Neuronal stem cell (in vitro differentiated cells): ENCODE measurements around the gene ATP5MG.

ENCODE experiments used
- DNase-seq: peaks from one replicate; pipeline ENCODE4 v3.0.0-alpha.2; 2013; ENCODE audit warnings: low spot score
- H2AFZ ChIP-seq: one replicate; pipeline ENCODE4 v1.6.1; 2013; ENCODE audit warnings: mild to moderate bottlenecking, low read length, inconsistent platforms
- H2AK5ac ChIP-seq: 2 replicates; pipeline ENCODE4 v1.6.1; 2013; ENCODE audit warnings: low read depth, mild to moderate bottlenecking, inconsistent platforms, low read length, moderate library complexity, mixed read lengths
- H2BK120ac ChIP-seq: 2 replicates; pipeline ENCODE4 v1.6.1; 2013; ENCODE audit warnings: low read depth, mild to moderate bottlenecking, inconsistent platforms, low read length, moderate library complexity, mixed read lengths
- H2BK12ac ChIP-seq: one replicate; pipeline ENCODE4 v1.6.1; 2013; ENCODE audit warnings: low read length, inconsistent platforms
- H2BK15ac ChIP-seq: 2 replicates; pipeline ENCODE4 v1.6.1; 2013; ENCODE audit warnings: mild to moderate bottlenecking, low read length, inconsistent platforms, mixed read lengths
- H2BK5ac ChIP-seq: one replicate; pipeline ENCODE4 v1.6.1; 2013; ENCODE audit warnings: inconsistent platforms, mild to moderate bottlenecking, low read length, moderate library complexity
- H3K14ac ChIP-seq: one replicate; pipeline ENCODE4 v1.6.1; 2013; ENCODE audit warnings: low read length, inconsistent platforms
- H3K18ac ChIP-seq: 2 replicates; pipeline ENCODE4 v1.6.1; 2013; ENCODE audit warnings: low read length, inconsistent platforms
- H3K23ac ChIP-seq: 2 replicates; pipeline ENCODE4 v1.6.1; 2013; ENCODE audit warnings: low read depth, mild to moderate bottlenecking, mixed read lengths, low read length, inconsistent platforms; ENCODE audit not compliant: poor library complexity
- H3K27ac ChIP-seq: replicated peaks from 3 replicates; pipeline ENCODE4 v1.5.1; 2013; ENCODE audit warnings: low read length, inconsistent platforms
- H3K27me3 ChIP-seq, 3 experiments: 2 replicates each; pipeline ENCODE4 v1.6.1; 2013; ENCODE audit warnings: low read length in 3 of 3, mild to moderate bottlenecking in 2 of 3, inconsistent platforms in 1 of 3, low read depth in 1 of 3, mixed read lengths in 1 of 3, moderate library complexity in 1 of 3; ENCODE audit not compliant: control insufficient read depth in 3 of 3, insufficient read depth in 3 of 3
- H3K36me3 ChIP-seq, 2 donors: replicated peaks in 1 of 2; 2 replicates each; pipeline ENCODE4 v1.6.1; 2013; ENCODE audit warnings: low read length in 2 of 2; ENCODE audit not compliant: control insufficient read depth in 2 of 2, insufficient read depth in 2 of 2
- H3K4ac ChIP-seq: 2 replicates; pipeline ENCODE4 v1.6.1; 2013; ENCODE audit warnings: inconsistent platforms, mild to moderate bottlenecking, low read length, moderate library complexity
- H3K4me1 ChIP-seq, 2 donors: 1 replicate in 1 of 2; 2 replicates in 1 of 2; pipeline ENCODE4 v1.6.1; 2013; ENCODE audit warnings: low read length in 2 of 2, low read depth in 1 of 2; ENCODE audit not compliant: control insufficient read depth in 2 of 2, insufficient read depth in 1 of 2
- H3K4me2 ChIP-seq: one replicate; pipeline ENCODE4 v1.6.1; 2013; ENCODE audit warnings: mild to moderate bottlenecking, low read length, inconsistent platforms; ENCODE audit not compliant: insufficient read depth, poor library complexity, severe bottlenecking
- H3K4me3 ChIP-seq, 2 donors: 2 replicates each; pipeline ENCODE4 v1.5.1; 2013; ENCODE audit warnings: low read length in 2 of 2, mild to moderate bottlenecking in 2 of 2, inconsistent platforms in 1 of 2, moderate library complexity in 1 of 2
- H3K79me1 ChIP-seq: one replicate; pipeline ENCODE4 v1.6.1; 2013; ENCODE audit warnings: low read depth, mild to moderate bottlenecking, inconsistent platforms, low read length, moderate library complexity
- H3K9ac ChIP-seq: one replicate; pipeline ENCODE4 v1.6.1; 2013; ENCODE audit warnings: mild to moderate bottlenecking, low read depth, low read length, inconsistent platforms; ENCODE audit not compliant: poor library complexity
- H3K9me3 ChIP-seq, 2 donors: replicated peaks in 1 of 2; 2 replicates each; pipeline versions ENCODE3 to v1.6.1; 2013; ENCODE audit warnings: low read length in 2 of 2, mild to moderate bottlenecking in 2 of 2, inconsistent platforms in 1 of 2, low read depth in 1 of 2, mixed read lengths in 1 of 2, moderate library complexity in 1 of 2; ENCODE audit not compliant: control insufficient read depth in 2 of 2, insufficient read depth in 1 of 2
- H4K8ac ChIP-seq: one replicate; pipeline ENCODE4 v1.6.1; 2013; ENCODE audit warnings: low read depth, mild to moderate bottlenecking, inconsistent platforms, low read length, moderate library complexity
- H4K91ac ChIP-seq: one replicate; pipeline ENCODE4 v1.6.1; 2013; ENCODE audit warnings: low read length, low read depth, mild to moderate bottlenecking, inconsistent platforms; ENCODE audit not compliant: poor library complexity
- WGBS, 2 donors: extraction: QIAGEN DNeasy Blood & Tissue Kit; methylation state at CpG; one replicate each; pipeline ENCODE4 v1.1.7; 2013; ENCODE audit warnings: missing lambda C conversion rate in 2 of 2, mixed read lengths in 1 of 2; ENCODE audit not compliant: insufficient read length in 2 of 2, insufficient replicate concordance in 1 of 2; ENCODE audit errors: extremely low coverage in 2 of 2; 5-methylcytosine and 5-hydroxymethylcytosine counted together

Gene ATP5MG

DNA sequence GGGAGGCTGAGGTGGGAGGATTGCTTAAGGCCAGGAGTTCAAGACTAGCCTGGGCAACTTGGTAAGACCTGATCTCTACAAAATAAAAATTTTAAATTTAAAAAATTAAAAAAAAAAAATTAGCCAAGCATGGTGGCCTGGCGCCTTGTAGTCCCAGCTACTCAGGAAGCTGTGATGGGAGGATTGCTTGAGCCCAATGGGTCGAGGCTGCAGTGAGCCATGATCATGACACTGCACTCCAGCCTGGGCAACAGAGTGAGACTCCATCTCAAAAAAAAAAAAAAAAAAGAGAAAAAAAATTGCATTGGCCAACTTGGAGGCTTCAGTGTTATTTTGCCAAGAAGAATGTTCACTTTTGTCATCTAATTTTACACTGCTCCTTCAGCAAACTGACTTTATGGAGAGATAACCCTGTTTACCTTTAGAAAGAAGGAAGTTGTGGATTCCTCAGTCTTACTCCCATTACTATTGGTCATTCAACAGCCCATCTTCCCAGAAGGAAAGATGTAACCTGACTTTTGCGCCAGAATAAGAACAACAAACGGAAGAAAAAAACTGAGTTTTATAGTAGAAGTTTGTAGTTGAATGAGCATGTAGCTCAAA, 48.0 kb downstream of the ATP5MG start:
- Histone ChIP-seq H3K4me3 (no peak overlapping the region), H3K9ac (no peak overlapping the region), H3K23ac (no peak overlapping the region), H2BK120ac (no peak overlapping the region), H2BK12ac (no peak overlapping the region), H4K8ac (no peak overlapping the region), H2BK5ac (no peak overlapping the region), H3K4me1 (peaks cover 0 to 2% of the 10 kb centered on the region in 2 donors), H3K79me1 (peaks cover 1% of the 10 kb centered on the region), H3K4ac (no peak overlapping the region), H3K18ac (no peak overlapping the region), H4K91ac (no peak overlapping the region), H2AK5ac (no peak overlapping the region), H3K27me3 (no peaks in the 10 kb centered on the region), H3K9me3 (peaks cover 0 to 4% of the 10 kb centered on the region in 2 donors), H3K4me2 (no peak overlapping the region), H3K36me3 (peaks cover 5 to 88% of the 10 kb centered on the region in 2 donors), H3K14ac (no peak overlapping the region), H3K27ac (no peak overlapping the region), H2AFZ (no peak overlapping the region), H2BK15ac (no peak overlapping the region)
- DNase-seq, result no peak
- WGBS, 2 donors, result no CpG with 5 or more reads among the region's 4 CpGs

DNA sequence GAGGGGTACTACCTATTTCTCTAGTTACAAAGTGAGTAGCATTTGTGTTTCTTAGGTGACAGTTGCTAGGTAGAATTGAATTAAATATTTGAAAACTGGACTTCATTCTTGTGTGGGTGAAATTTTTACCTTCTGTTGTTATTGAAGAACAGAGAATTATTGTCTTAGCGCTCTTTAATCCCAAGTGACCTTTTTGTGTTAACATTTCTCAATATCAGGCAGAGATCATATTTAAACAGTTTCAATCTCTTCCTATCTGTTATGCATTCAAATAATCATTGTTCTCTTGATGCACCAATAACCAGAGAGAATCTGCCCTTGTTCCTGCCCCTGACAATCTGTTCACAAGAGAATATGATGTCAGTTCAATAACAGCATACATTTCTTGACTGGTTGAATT, 49.0 kb downstream of the ATP5MG start:
- WGBS, 2 donors, result no CpG with 5 or more reads among the region's 1 CpG
- no peak overlapping the region for H3K14ac ChIP-seq
- no peaks in the 10 kb centered on the region for H3K27me3 ChIP-seq
- no peak overlapping the region for H3K9ac ChIP-seq
- no peak overlapping the region for H2BK120ac ChIP-seq
- H3K23ac ChIP-seq, result no peak overlapping the region
- H2AFZ ChIP-seq, result no peak overlapping the region
- no peak overlapping the region for H3K18ac ChIP-seq
- H3K4me3 ChIP-seq, result no peak overlapping the region
- no peak overlapping the region for H3K4me2 ChIP-seq
- peaks cover 0 to 2% of the 10 kb centered on the region in 2 donors for H3K4me1 ChIP-seq
- H3K4ac ChIP-seq, result no peak overlapping the region
- no peak overlapping the region for H3K27ac ChIP-seq
- no peaks in the 10 kb centered on the region for H3K79me1 ChIP-seq
- H3K9me3 ChIP-seq, result peaks cover 0 to 4% of the 10 kb centered on the region in 2 donors
- no peak overlapping the region for H2AK5ac ChIP-seq
- H4K91ac ChIP-seq, result no peak overlapping the region
- H2BK12ac ChIP-seq, result no peak overlapping the region
- no peak overlapping the region for H4K8ac ChIP-seq
- peaks cover 5 to 84% of the 10 kb centered on the region in 2 donors for H3K36me3 ChIP-seq
- H2BK15ac ChIP-seq, result no peak overlapping the region
- no peak overlapping the region for H2BK5ac ChIP-seq
- DNase-seq, result no peak
